Measurements from ENCODE around the gene IFRD2.
"Not testable (repeated sequence)": the region's sequence is repeated elsewhere in the genome, so short reads cannot be mapped to it uniquely, and the experiment has no call there.

IFRD2 gene

GRCh38 chr3:50265571-50265970 lies 26.7 kb downstream of the IFRD2 start:
- DNase-seq: no peak

- no peak for DNase-seq
Observed at GRCh38 chr3:50264964-50265485, 27.2 kb downstream of the IFRD2 start.

DNA sequence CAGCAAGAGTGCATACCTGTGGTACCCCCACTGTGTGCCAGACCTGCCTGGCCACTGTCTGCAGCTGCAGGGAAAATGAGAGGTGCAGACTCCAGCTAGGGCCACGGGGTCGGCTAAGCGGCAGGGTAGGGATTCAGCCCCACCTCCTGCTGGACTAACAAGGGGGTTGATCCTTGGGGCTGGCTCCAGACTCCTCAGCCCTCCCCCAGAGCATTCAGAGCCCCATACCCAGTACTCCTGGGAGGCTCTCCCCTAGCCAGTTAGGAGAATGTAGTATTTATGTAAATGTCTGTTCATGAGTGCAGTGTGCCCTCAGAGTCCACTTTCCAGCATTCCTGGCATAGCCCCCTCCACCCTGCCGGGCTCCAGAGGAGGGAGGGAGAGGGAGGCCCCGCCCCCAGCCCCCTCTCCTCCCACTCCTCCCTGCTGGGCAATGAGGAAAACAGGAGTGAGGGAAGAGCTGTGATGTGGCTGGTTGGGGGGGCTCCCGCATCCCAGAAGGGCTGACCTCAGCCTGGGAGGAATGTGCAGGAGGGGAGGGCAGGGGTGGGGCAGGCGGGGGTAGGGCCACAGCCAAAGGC lies 27.8 kb downstream of the IFRD2 start:
- no peak for DNase-seq

DNA sequence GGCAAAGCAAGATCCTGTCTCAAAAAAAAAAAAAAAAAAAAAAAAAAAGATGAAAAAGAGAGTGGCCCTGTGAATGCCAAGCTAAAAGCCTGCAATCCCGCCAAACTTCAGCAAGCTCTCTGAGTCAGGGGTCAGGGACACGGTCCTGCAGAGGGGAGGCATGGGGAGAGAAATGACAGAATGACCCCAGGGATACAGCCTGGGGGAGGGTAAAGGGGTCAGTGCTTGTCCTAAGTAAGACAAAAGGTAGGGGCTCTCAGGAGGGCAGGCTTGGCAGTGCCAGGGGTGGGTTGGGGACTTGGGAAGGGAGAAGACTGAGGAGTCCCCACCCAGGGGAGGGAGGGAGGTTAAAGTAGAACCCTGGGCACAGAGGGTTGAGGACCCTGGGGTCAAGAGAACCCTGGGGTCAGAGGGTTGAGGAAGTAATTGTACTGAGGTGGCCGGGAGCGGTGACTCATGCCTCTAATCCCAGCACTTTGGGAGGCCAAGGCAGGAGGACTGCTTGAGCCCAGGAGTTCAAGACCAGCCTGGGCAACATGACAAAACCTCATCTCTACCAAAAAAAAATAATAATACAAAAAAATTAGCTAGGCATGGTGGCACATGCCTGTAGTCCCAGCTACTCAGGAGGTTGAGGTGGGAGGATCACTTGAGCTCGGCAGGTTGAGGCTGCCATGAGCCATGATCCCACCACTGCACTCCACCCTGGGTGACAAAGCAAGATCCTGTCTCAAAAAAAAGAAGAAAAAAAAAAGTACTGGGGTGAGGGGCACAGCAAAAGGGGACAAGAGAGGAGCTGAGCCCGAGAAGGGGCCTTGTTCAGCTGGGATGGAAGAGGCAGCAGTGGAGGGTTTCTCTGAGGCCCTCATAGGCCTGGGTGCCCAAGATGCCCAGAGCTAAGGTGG lies 28.5 kb downstream of the IFRD2 start:
- DNase-seq: no peak

DNA sequence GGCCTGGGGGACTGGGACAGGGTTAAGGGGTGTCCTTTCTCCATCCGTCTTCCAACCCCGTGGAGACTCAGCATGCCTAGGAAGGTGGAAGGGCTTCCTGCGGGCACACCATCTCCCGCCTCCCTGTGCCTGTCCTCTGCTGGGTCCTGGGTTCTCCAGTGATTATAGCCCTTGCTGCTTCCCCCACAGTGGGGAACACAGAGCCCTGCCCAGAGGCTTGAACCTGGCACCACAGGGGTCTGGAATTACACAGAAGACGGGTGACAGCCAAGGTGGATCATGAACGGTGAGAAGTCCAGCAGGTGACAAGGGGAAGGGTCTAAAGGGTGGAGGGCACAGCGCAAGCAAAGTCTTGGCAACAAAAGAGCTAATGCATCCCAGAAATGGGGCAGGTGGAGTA lies 29.5 kb downstream of the IFRD2 start:
- no peak for DNase-seq

- DNase-seq: not testable (repeated sequence)
Observed at GRCh38 chr3:50262200-50262599, 30.0 kb downstream of the IFRD2 start.

GRCh38 chr3:50261505-50261904 lies 30.7 kb downstream of the IFRD2 start:
- DNase-seq: no peak

DNA sequence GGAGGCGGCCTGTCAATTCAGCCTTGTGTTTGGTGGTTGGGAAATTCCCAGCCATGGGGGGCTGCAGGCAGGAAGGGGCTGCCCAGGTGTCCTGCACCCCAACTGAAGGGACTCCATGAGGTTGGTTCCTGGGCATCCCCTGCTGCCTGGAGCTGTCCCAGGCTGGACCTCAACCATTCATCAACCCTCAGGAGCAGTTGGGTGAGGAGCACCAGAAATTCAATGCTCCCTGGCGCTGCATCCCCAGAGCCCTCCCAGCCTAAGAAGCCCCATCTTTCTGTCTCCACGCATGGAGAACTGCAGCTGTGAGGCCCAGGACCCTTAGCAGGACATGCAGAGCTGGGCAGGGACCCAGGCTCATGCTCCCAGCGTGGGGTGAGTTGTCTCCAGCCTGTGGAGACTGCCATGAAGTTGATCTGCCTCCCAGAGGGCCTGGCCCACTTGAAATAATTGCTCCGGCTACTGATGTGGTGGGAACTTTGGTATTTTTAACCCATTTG lies 31.2 kb downstream of the IFRD2 start:
- DNase-seq: no peak

GRCh38 chr3:50260027-50260941 lies 31.9 kb downstream of the IFRD2 start:
- peak; percentile 43 to 75 for DNase-seq

GRCh38 chr3:50259432-50260026 lies 32.7 kb downstream of the IFRD2 start:
- peak in 1 of 2 experiments; percentile 56 for DNase-seq

DNA sequence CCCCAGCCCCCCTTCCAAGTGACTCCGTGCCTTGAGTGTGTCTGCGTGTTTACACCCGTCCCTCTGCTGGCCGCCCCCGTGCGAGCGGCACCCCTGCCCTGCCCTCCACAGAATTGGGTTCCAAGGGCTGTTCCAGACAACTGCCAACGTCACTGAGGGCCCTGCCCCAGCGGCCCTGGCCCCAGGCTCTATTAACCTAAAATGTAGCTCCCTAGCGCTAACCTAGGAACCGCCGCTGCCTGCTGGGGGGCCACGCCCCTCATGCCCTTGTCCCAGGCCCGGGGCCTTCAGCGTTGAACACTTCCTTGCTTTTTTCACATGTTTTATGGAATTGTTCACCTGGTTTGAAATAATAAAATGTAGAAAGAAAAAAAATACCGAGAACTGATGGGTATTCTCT lies 33.2 kb downstream of the IFRD2 start:
- no peak for DNase-seq

DNA sequence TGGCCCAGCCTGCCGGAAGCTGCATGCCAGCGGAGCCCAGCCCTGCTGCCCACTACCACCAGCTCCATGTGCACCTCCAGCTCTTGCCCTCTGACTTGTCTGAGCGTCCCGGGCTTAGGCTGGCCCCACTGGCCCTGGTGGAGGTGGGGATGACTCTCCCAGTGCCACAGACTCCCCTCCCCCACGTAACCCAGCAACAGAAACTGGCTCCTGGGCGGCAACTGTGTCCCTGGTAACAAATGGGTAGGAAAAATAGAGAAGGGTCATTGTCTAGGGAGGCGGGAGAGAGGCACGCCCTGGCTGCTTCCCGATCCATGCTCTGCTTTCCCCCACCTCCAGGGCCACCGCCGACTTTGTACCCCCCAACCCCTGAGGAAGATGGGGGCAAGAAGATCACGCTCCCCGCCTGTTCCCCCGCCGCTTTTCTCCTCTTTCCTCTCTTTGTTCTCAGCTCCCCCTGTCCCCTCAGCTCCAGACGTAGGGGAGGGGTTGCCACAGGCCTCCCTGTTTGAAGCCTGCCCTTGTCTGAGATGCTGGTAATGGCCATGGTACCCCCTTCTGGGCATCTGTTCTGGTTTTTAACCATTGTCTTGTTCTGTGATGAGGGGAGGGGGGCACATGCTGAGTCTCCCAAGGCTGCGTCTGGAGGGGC lies 34.1 kb downstream of the IFRD2 start:
- DNase-seq: no peak

- peak; percentile 39 to 64 for DNase-seq
Observed at GRCh38 chr3:50256978-50257890, 35.0 kb downstream of the IFRD2 start.

DNA sequence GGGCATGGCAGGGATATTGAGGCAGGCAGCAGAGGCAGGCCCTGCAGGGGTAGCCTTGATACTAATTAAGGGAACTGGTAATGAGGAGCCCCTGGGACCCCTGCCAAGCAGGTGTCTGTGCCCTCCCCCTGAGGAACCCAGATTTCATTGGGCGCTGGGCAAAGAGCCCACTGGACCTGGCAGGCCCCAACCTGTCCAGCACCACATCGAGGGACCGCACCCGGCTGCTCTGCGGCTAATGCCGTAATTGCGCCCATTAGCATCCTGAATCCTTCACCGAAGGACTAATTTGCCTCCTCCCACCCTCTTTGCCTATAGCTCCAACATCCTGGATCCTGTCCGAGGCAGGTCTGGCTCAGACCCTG lies 37.0 kb downstream of the IFRD2 start:
- DNase-seq: no peak

GRCh38 chr3:50254577-50255250 lies 37.5 kb downstream of the IFRD2 start:
- DNase-seq: no peak

DNA sequence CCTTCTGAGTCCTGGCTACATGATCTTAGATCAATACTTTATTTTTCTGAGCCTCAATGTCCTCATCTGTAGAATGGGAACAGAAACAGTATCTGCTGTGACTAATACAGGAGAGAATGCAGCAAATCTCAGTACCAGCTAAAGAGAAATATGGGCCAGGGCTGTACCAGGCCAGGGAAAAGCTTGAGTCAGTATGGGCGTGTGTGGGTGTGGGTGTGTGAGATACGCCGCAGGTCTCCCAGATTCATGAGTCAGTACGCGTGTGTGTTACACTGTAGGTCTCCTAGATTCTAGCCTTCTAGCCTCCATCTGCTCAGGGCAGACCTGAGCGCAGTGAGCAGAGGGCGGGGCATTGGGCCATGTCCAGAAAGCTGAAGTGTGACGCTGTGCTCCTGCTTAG lies 41.0 kb downstream of the IFRD2 start:
- no peak for DNase-seq

- DNase-seq: no peak
Observed at GRCh38 chr3:50250514-50250913, 41.7 kb downstream of the IFRD2 start.

DNA sequence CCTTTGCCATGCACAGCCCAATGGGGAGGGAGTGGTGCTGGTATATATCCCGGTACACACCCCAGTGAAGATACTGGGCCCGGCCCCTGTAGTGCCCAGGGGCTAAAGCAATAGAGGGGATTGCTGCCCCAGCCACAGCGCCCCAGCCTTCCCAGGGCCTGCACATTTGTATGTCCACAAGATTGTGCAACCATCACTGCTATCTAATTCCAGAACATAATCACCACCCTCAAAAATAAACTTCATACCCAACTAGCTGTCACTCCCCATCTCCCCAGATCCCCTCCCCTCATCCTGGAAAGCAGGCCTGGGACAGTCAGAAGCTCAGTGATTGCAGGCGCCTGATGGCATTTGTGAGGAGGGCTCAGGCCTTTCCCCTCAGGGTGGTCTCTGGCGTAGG lies 42.8 kb downstream of the IFRD2 start:
- DNase-seq: no peak

GRCh38 chr3:50248387-50248786 lies 43.8 kb downstream of the IFRD2 start:
- DNase-seq: no peak

DNA sequence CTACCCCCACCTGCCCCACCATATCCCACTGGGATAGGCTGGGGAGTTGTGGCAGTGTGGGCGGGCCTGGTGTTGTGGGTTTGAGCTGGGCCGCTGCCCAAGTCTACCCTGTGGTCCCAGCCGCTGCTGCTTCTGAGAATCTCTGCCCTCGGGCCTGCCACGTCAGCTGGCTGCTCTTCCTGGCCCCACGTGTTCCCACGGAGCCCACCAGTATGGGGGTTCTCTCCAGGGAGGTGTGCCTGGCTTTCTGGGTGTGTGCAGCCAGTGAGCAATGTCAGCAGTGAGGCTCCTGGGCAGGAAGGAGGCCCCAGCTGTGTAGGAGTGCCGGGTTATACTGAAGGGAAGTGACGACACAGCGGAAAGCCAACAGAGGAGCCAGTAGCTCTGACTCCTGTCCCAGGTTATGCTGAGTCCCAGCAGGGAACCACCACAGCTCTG lies 45.7 kb downstream of the IFRD2 start:
- DNase-seq: no peak
